GM12873 (cell line): ENCODE data around the gene PLA2G5.

Experiments used
- TF ChIP-seq, protein P1 (sequence below): IDR thresholded peaks from 2 replicates; pipeline ENCODE4 v1.5.1; 2012; ENCODE audit warnings: low read depth, mild to moderate bottlenecking, moderate library complexity, low read length, control low read depth; ENCODE audit not compliant: insufficient read depth; ENCODE audit errors: missing control alignments

The PLA2G5 gene

DNA sequence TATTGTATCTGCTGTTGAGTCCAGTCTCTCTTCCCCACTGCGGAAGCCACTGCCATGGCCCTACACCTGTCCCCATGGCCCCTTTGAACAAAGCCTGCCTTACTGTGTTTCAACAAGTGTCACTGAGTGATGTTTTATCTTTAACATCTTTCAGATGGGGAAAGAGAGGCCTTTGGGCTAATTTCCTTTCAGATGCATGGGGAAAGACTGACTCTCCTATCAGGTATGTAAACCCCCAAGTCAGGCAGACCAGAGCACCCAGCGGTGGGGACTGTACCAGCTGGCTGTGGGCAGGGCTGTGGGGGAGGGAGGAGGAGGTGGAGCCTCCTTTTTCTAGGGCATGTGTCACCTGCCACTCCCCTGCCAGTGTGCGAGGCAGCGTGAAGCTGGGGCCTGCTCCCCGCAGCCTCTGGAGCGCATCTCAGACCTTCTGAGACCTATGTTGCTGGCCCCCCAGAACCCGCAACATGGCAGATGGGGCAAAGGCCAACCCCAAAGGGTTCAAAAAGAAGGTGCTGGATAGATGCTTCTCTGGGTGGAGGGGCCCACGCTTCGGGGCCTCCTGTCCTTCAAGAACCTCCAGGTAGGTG is 69.1 kb downstream of the PLA2G5 start, which contains the start of gene PLA2G2F:
TSS of gene PLA2G2F (plus strand) at position 363 of the 590 bp plus-strand sequence. CDS start at position 468, 105 bp downstream.
- TF ChIP-seq, protein P1, sequence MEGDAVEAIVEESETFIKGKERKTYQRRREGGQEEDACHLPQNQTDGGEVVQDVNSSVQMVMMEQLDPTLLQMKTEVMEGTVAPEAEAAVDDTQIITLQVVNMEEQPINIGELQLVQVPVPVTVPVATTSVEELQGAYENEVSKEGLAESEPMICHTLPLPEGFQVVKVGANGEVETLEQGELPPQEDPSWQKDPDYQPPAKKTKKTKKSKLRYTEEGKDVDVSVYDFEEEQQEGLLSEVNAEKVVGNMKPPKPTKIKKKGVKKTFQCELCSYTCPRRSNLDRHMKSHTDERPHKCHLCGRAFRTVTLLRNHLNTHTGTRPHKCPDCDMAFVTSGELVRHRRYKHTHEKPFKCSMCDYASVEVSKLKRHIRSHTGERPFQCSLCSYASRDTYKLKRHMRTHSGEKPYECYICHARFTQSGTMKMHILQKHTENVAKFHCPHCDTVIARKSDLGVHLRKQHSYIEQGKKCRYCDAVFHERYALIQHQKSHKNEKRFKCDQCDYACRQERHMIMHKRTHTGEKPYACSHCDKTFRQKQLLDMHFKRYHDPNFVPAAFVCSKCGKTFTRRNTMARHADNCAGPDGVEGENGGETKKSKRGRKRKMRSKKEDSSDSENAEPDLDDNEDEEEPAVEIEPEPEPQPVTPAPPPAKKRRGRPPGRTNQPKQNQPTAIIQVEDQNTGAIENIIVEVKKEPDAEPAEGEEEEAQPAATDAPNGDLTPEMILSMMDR, result no peak

DNA sequence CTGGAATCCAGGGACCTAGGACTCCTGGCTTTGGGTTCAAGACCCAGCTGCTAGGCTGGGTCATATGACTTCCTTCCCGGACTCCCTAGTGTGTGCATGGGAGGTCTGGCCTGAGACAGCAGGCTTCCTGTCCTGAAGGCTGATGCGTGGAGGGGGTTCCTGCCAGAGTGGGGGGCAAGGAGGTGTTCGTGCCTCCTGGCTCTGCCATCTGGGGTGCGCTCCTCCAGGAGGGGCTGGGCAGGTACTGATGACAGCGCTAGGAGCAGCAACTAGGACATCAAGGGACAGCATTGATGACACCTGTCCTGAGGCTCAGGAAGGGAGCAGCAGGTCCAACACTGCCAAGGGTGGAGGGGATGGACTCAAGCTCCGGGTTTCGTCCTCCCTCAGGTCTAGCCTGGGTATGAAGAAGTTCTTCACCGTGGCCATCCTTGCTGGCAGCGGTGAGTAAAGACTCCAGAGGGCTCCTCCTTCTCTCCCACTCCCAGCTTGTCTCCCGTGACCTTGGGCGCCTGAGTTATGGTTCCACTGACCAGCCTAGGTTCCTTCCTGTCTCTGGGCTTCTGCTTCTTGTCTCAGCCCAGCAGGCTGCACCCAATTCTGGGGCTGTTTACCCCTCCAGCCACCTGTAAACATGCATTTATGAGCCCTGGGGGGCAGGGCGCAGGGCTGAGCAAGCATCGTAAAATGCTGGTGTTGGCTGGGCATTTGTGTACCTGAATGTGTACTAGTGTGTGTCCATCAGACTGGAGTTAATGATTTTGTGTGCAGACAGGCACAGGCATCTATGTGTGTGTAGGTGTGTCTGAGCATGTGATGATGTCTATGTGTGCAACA is 70.0 kb downstream of the PLA2G5 start:
- TF ChIP-seq, protein P1, result no peak

- TF ChIP-seq, protein P1, result no peak
Measured at GRCh38 chr1:20141001-20141400, 71.0 kb downstream of the PLA2G5 start.

DNA sequence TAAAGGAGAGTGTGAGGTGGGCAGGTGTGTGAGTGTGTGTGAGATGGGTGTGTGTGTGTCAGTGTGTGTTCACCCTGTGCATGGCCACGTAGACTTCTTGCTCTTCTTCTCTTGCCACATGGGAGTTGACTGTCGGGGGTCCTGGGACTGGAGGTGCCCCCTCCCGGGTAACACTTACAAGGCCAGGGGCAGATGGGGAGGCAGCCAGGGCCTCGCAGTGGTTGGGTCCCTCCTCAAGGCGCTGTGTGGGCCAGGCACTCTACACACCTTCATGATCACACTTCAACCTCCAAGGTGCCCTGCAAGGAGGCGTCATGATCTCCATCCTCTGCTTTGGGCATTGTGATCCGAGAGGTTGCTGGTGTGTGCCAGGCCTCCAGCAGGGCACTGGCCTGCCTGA is 71.5 kb downstream of the PLA2G5 start:
- TF ChIP-seq, protein P1, result no peak
